HepG2 (cell line): ENCODE results near the gene SYNGR4. TPM values are rescaled to one million over a fixed set of nuclear protein-coding genes. Genes with fewer than 3 reads are reported as not detected.
A peak's percentile ranks its signal among the peaks of the same experiment; 100 is the strongest.

Experiments
- REST ChIP-seq, 2 experiments: IDR thresholded peaks; 2 replicates each; pipeline ENCODE4 v1.6.1; 2011 to 2012; ENCODE audit warnings: low read length in 2 of 2, borderline replicate concordance in 1 of 2, low read depth in 1 of 2, mild to moderate bottlenecking in 1 of 2, moderate library complexity in 1 of 2
- TP53 ChIP-seq: sonication (generic); formaldehyde crosslinking; conservative IDR thresholded peaks from 2 replicates; pipeline ENCODE4 v1.4.0; 2020; ENCODE audit warnings: missing genetic modification reagents
- U2AF1 ChIP-seq: fragments of 200-400 bp; formaldehyde crosslinking; optimal IDR thresholded peaks from 2 replicates; pipeline ENCODE3; 2017; ENCODE audit warnings: mild to moderate bottlenecking, low read depth, low read length
- WIZ ChIP-seq: sonication (generic); formaldehyde crosslinking; IDR thresholded peaks from 2 replicates; pipeline ENCODE4 v1.5.1; 2020; ENCODE audit warnings: mild to moderate bottlenecking, missing genetic modification reagents
- ZBTB39 ChIP-seq: sonication (generic); formaldehyde crosslinking; IDR thresholded peaks from 2 replicates; pipeline ENCODE4 v1.5.0; 2020; ENCODE audit warnings: missing genetic modification reagents
- ZFP82 ChIP-seq: sonication (generic); formaldehyde crosslinking; IDR thresholded peaks from 2 replicates; pipeline ENCODE4 v1.5.1; 2020; ENCODE audit warnings: mild to moderate bottlenecking, missing genetic modification reagents, borderline replicate concordance
- ZFX ChIP-seq: sonication (generic); formaldehyde crosslinking; IDR thresholded peaks from 2 replicates; pipeline ENCODE4 v1.4.0; 2020; ENCODE audit warnings: mild to moderate bottlenecking, low read depth, missing genetic modification reagents, moderate library complexity
- ZFY ChIP-seq: sonication (generic); formaldehyde crosslinking; IDR thresholded peaks from 2 replicates; pipeline ENCODE4 v1.4.0; 2020; ENCODE audit warnings: missing genetic modification reagents
- ZNF678 ChIP-seq: sonication (generic); formaldehyde crosslinking; IDR thresholded peaks from 2 replicates; pipeline ENCODE4 v1.4.0; 2020; ENCODE audit warnings: mild to moderate bottlenecking, missing genetic modification reagents
- ZNF687 ChIP-seq: sonication (generic); formaldehyde crosslinking; IDR thresholded peaks from 2 replicates; pipeline ENCODE4 v1.5.1; 2020; ENCODE audit warnings: mild to moderate bottlenecking, missing genetic modification reagents, moderate library complexity
- ZNF879 ChIP-seq: sonication (generic); formaldehyde crosslinking; IDR thresholded peaks from 2 replicates; pipeline ENCODE4 v1.8.1; 2023; ENCODE audit warnings: missing genetic modification reagents
- polyA plus RNA-seq, 8 experiments: library from polyadenylated mRNA; depleted of rRNA in 3 of 8; stranded (reverse) in 7 of 8; unstranded in 1 of 8; fragments of >200 nt; fragmentation: Illumina TruSeq in 4 of 8; extraction: Trizol in 4 of 8; gene quantifications; 2 replicates each; pipeline versions ENCODE4 v1.2.1 to v1.2.3, GENCODE V29; 2011 to 2016; ENCODE audit warnings: low read depth in 4 of 8, missing spikeins in 1 of 8, mixed read lengths in 1 of 8; ENCODE audit not compliant: insufficient read depth in 1 of 8
- total RNA-seq, 5 experiments: library from RNA; depleted of rRNA; stranded (reverse); fragments of >200 nt; fragmentation: Illumina TruSeq; extraction: Trizol; gene quantifications; 2 replicates each; pipeline ENCODE4 v1.2.3, GENCODE V29; 2016; ENCODE audit warnings: low read depth in 1 of 5

The SYNGR4 gene
- total and polyA plus RNA-seq, 2 of the 13 experiments (the other 11 are each of a cell fraction or from before 2014, with no cell fraction given): not detected

GRCh38 chr19:48321622-48322591 is 42.3 kb upstream of the SYNGR4 start (continued):
- TF ChIP-seq REST (IDR thresholded peaks at IDR 0.05; ENCODE audit: borderline replicate concordance in 1 of 2, low read depth in 1 of 2, low read length in 2 of 2) (no peak), TP53 (CRISPR knock-in tag) (no peak), ZFY (CRISPR knock-in tag) (no peak), ZFX (CRISPR knock-in tag) (no peak), ZBTB39 (no peak), U2AF1 (no peak), ZNF687 (CRISPR knock-in tag) (peak; percentile 53), WIZ (CRISPR knock-in tag) (no peak), ZFP82 (CRISPR knock-in tag) (no peak), ZNF879 (CRISPR knock-in tag) (no peak), ZNF678 (CRISPR knock-in tag) (no peak)
- TF ChIP-seq, all 625 proteins: peak for 17
